GM12874 (cell line): ENCODE results near the gene FBLN7.

Experiments
- CTCF ChIP-seq: IDR thresholded peaks from 2 replicates; pipeline ENCODE4 v1.5.1; 2011; ENCODE audit warnings: low read depth, mild to moderate bottlenecking, control low read depth, low read length, moderate library complexity; ENCODE audit not compliant: insufficient read depth

FBLN7 gene

GRCh38 chr2:112144966-112145365 lies 6.8 kb downstream of the FBLN7 start:
- TF ChIP-seq CTCF = no peak

DNA sequence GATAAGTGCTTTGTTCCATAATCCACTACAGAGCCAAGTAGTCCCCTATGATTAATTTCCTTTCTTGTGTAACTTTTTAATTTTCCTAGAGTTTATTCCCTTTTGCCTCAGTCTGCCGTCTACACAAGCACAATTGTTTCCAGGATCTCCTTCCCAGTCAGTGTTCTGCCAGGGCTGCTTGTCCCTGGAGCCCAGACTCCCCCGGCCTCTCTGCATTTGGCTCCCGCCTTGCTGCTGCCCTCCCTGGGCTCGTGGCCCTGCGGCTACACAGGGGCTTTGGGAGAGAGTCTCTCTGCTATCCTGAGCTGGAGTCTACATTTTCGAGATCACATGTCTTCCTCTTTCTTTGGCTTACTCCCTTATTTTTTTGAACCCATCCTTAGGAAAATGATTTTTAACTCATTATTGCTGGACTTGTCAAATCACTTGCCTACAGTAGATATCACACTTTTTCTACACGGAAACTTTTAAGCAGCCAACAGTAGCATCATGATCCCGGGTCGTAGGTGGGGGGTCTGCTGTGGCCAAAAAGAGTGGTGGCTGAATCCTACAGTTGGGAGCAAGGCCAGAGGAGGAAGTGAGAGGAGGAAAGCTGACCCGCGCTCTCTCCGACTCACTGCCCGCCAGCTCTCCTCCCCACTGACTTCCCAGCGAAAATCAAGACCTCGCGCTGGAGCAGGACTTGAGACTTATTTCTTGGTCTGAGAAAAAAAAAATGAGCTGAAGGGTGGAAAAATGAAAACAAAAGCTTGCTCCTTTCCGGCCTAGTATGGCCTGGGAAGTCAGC lies 9.4 kb downstream of the FBLN7 start:
- TF ChIP-seq CTCF = no peak

DNA sequence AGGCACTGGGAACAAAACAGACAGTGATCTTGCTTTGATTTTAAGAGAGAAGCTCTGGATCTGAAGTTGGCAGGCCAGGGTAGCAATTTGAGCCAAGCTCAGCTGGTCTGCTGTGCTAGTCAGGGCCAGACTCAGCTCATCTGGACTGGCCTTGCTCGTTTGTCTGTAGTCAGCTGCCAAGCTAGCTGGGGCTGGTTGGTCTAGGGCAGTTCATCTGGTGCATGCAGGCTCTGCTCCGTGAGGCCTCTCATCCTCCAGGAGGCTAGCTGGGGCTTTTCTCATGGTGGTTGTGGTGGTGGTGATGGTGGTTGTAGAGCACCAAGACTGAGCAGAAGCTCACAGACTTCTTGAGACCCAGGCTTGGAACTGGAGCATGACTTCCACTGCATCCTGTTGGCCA lies 10.3 kb downstream of the FBLN7 start:
- TF ChIP-seq CTCF = no peak

DNA sequence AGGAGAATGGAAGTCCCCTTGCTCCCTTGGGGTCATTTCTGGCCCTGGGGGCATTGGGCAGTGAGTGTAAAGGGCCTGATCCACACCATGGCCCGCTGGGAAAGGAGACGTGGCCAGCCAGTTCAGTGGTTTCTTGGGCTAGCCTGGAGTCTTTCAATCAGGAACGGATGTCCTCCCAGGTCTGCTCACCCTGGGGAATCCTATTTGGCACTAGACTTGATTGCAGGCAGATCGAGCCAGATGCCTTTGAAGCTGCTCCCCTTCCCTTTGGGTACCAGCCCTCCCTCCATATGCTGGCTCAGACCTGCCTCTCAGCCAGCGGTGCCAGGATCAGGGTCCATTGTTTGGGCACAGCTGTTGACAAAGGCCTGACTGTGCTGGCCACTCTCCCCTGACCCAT lies 11.0 kb downstream of the FBLN7 start:
- no peak for TF ChIP-seq CTCF

DNA sequence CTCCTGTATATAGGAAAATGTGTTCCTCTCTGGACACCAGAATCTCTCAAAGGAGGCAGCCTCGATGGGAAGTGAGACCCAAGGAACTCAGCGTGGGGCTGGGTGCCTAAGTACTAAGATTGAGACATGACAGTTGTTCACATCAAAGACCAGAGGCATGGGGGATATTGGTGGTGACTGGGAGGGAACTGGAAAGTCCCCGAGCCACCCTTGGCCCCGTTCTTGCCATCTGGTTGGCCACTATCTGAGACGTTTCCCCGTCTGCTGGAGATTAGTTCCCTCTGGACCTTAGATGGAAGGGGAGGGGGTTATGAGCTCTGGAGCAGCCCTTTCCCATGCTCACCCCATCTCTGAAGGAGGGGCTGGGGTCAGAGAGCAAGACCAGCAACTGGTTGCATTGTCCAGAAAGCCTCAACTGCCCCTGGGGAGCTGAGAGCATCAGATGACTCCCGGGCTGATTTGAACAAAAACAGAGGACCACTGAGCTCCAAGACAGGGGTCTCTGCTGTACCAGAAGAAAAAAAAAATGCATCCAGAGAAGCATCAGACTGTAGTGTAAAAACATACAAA lies 11.8 kb downstream of the FBLN7 start:
- no peak for TF ChIP-seq CTCF

- no peak for TF ChIP-seq CTCF
Observed at GRCh38 chr2:112150447-112150846, 12.3 kb downstream of the FBLN7 start.

- no peak for TF ChIP-seq CTCF
Observed at GRCh38 chr2:112150851-112151250, 12.7 kb downstream of the FBLN7 start.
